Skeletal muscle tissue (tissue), 4 donors: ENCODE data around the gene DDX3Y. TPM values are rescaled to one million over a fixed set of nuclear protein-coding genes. Genes with fewer than 3 reads are reported as not detected.

Experiments
- H3K27ac ChIP-seq: one replicate; pipeline ENCODE4 v1.7.0; 2013; ENCODE audit warnings: mild to moderate bottlenecking, low read depth, low read length, inconsistent platforms
- H3K27me3 ChIP-seq, 3 donors: one replicate each; pipeline ENCODE4 v1.7.0; 2013; ENCODE audit warnings: low read length in 3 of 3; ENCODE audit not compliant: control insufficient read depth in 3 of 3, insufficient read depth in 3 of 3
- H3K36me3 ChIP-seq, 3 donors: one replicate each; pipeline ENCODE4 v1.7.0; 2013; ENCODE audit warnings: low read length in 3 of 3; ENCODE audit not compliant: control insufficient read depth in 3 of 3, insufficient read depth in 3 of 3
- H3K4me1 ChIP-seq, 3 donors: one replicate each; pipeline ENCODE4 v1.7.0; 2013; ENCODE audit warnings: low read length in 3 of 3, mild to moderate bottlenecking in 3 of 3; ENCODE audit not compliant: control insufficient read depth in 3 of 3, insufficient read depth in 3 of 3
- H3K4me3 ChIP-seq, 3 donors: one replicate each; pipeline ENCODE4 v1.7.0; 2013; ENCODE audit warnings: low read length in 3 of 3
- H3K9ac ChIP-seq, 3 donors: one replicate each; pipeline ENCODE4 v1.7.0; 2013; ENCODE audit warnings: low read length in 3 of 3, mild to moderate bottlenecking in 3 of 3, moderate library complexity in 2 of 3, low read depth in 1 of 3
- H3K9me3 ChIP-seq, 3 donors: one replicate each; pipeline ENCODE4 v1.7.0; 2013; ENCODE audit warnings: low read length in 3 of 3; ENCODE audit not compliant: control insufficient read depth in 3 of 3
- total RNA-seq: library from RNA; depleted of rRNA; stranded (reverse); fragments of >200 nt; gene quantifications from one replicate; pipeline ENCODE4 v1.2.3, GENCODE V29; 2014
- donor health status: Osteomylitis.

Gene DDX3Y
- total RNA-seq, 1 donor from 2014 or later: 63.7 TPM

- Histone ChIP-seq H3K27ac (no peak overlapping the region), H3K9me3 (no peaks in the 10 kb centered on the region), H3K27me3 (no peaks in the 10 kb centered on the region)
These were observed 37.3 kb downstream of the DDX3Y start for GRCh38 chrY:12941725-12942687.

More at GRCh38 chrY:12941725-12942687, 37.3 kb downstream of the DDX3Y start:
- no peaks in the 10 kb centered on the region for H3K4me1 ChIP-seq
- no peak overlapping the region for H3K4me3 ChIP-seq
- no peaks in the 10 kb centered on the region for H3K36me3 ChIP-seq
- H3K9ac ChIP-seq: no peak overlapping the region

Other genes starting within 250 kb of the DDX3Y start
- 27.7 TPM for gene USP9Y, start 203.6 kb upstream of the DDX3Y start, total RNA-seq